Measurements from ENCODE around the gene LYAR.
"Not testable (repeated sequence)": the region's sequence is repeated elsewhere in the genome, so short reads cannot be mapped to it uniquely, and the experiment has no call there.

LYAR gene

DNA sequence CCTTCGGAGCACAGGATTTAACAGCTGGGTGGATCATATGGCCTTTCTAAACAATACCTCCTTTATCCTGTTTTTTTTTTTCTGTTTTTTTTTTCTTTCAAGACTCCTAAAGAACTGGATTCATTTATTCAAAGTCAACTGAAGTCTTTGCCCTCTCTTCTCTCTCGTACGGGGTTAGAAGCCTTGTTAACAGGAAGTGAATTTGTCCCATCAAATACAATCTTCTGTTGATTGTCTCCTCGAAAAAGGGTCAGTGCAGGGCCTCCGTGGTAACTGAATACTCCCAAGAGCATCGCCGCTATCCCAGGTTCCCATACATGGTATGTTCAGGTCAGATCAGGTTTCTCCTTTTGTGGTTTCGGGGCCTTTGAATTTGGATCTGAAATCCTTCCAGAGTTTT, 40.1 kb downstream of the LYAR start:
- no peak overlapping the region for H3K4me3 ChIP-seq
- TF ChIP-seq, protein P1, sequence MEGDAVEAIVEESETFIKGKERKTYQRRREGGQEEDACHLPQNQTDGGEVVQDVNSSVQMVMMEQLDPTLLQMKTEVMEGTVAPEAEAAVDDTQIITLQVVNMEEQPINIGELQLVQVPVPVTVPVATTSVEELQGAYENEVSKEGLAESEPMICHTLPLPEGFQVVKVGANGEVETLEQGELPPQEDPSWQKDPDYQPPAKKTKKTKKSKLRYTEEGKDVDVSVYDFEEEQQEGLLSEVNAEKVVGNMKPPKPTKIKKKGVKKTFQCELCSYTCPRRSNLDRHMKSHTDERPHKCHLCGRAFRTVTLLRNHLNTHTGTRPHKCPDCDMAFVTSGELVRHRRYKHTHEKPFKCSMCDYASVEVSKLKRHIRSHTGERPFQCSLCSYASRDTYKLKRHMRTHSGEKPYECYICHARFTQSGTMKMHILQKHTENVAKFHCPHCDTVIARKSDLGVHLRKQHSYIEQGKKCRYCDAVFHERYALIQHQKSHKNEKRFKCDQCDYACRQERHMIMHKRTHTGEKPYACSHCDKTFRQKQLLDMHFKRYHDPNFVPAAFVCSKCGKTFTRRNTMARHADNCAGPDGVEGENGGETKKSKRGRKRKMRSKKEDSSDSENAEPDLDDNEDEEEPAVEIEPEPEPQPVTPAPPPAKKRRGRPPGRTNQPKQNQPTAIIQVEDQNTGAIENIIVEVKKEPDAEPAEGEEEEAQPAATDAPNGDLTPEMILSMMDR (IDR thresholded peaks at IDR 0.05), result no peak
- no peak overlapping the region for H3K27ac ChIP-seq
- no peak for DNase-seq (ENCODE audit: low spot score)

DNA sequence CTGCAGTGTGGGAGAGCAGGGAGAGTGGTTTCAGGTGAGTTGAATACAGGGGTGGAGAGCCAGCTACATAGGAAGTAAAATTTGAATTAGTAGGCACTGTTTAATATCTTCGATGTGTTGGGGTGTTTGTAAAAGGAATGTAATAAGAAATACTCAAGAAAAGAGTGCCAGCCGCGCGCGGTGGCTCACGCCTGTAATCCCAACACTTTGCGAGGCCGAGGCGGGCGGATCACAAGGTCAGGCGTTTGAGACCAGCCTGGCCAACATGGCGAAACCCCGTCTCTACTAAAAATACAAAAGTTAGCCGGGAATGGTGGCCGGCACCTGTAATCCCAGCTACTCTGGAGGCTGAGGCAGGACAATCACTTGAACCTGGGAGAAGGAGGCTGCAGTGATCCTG, 40.6 kb downstream of the LYAR start:
- DNase-seq (ENCODE audit: low spot score); H3K4me3 ChIP-seq; H3K27ac ChIP-seq: not testable (repeated sequence)

DNA sequence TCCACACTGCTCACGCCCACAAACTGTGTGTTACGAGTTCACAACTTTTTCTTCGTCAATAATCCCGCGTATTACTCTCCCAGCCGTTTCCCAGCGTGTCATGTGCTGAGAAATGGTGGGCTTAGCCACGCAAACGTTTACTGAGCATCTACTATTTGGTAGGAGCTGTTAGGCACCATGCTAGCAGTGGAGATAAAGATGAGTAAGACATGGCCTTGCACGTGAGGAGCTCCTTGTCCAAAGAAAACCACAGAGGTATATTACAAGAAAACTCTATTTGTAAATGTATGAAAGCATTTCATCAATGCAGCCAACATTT, 41.1 kb downstream of the LYAR start:
- DNase-seq (ENCODE audit: low spot score), result no peak
- peak overlapping the region; percentile 94 for H3K4me3 ChIP-seq
- peak overlapping the region; percentile 95 for H3K27ac ChIP-seq
- TF ChIP-seq, protein P1 (IDR thresholded peaks at IDR 0.05), result no peak

DNA sequence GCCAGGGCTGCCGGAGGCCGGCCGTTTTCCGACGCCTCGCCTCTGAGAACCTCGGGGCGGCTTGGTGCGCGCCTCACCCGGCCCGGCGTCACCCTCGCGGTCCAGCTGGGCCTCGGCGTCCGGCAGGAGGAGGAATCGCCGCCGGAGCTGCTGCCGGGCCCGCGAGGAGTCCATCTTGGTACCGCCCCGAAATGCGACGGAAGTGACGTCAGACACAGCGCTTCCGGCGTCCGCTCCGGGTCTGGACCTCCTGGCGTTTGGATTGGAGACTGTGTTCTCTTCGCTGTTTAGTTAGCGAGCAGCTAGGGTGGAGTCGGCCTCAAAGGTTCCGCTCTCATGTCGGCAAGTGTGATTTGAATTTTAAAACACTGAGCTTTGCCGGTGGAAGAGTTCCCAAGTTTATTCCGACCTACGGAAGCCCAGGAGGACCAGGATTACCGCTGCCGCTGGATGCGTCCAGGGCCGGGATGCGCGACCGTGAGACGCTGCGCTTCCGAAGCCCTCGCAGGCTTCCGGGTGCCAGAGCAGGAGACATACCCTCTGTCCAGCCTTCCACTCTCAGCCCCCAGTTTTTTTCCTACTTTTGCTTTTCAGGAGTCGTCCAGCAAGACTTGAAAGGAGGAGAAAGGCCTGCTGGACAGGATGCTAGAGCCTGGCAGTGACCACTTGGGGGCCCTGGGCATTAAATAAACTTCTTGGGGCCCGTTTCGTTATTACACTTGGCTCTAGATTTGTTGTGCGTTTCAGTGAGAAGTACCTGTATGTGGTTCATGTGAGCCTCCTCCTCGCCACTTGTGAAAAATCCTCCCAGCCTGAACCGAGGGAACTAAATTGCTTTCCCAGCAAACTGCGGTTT, 41.7 kb downstream of the LYAR start, which contains the start of gene TMEM128:
Gene TMEM128 (minus strand): TSS at position 195 of the 856 bp plus-strand sequence. CDS start 21 bp downstream, at position 174.
- peak; percentile 95 for DNase-seq (ENCODE audit: low spot score)
- Histone ChIP-seq H3K27ac (peak within 1 kb of the TSS; percentile 95), H3K4me3 (peak within 1 kb of the TSS; percentile 94)
- TF ChIP-seq, protein P1 (IDR thresholded peaks at IDR 0.05), result no peak

DNA sequence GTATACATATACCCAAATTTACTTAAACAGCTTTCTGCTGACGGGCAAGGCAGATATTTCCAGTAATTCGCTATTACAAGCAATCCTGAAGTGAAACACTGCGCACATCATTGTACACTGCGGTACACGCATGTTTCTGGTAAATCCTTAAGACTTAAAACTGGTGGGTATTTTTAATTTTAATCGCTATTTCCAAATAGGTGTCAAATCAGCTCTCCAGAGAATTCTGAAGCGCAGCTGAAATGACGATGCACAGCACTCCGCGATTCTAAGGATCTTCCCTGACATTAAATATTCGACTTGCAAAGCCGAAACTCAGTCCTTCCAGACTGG, 42.3 kb downstream of the LYAR start:
- Histone ChIP-seq H3K27ac (peak overlapping the region; percentile 95), H3K4me3 (peak overlapping the region; percentile 94)
- no peak for DNase-seq (ENCODE audit: low spot score)
- TF ChIP-seq, protein P1 (IDR thresholded peaks at IDR 0.05), result no peak

DNA sequence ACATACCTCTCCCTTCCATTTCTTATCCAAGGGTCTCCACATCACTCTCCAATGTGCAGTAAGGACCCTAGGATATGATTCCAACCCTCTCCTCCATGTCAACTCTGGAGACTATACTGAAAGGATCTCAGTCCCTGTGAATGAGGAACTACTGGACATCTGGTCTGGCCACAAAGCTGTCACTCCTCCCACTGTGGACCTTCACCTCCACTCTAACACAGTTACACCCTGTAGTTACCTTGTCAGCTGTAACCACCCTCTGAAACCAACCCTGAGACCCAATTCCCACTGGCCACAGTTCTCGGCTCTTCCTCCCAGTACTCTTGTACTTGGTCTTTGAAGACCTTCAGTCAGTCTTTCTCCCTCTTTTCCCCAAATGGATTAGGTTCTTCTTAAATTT, 44.8 kb downstream of the LYAR start:
- Histone ChIP-seq H3K27ac (no peak overlapping the region), H3K4me3 (no peak overlapping the region)
- no peak for DNase-seq (ENCODE audit: low spot score)
- TF ChIP-seq, protein P1 (IDR thresholded peaks at IDR 0.05), result no peak

DNA sequence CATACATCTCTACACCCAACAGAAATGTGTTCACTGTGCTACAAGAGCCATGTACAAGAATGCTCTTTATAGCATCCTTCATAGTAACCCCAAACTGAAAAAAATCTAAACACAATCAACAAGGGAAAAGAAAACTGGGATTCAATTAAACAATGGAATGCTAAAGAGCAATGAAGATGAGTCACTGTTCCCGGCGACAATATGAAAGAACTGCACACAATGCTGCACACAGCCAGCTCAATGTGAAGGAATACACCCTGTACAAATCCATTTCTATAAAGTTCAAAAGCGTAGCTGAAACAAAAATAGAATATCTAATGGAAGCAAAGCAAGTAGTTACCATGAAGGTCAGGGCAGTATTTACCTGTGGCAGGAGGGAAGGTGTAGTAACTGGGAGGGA, 50.4 kb downstream of the LYAR start:
- DNase-seq (ENCODE audit: low spot score); H3K27ac ChIP-seq; H3K4me3 ChIP-seq: not testable (repeated sequence)

DNA sequence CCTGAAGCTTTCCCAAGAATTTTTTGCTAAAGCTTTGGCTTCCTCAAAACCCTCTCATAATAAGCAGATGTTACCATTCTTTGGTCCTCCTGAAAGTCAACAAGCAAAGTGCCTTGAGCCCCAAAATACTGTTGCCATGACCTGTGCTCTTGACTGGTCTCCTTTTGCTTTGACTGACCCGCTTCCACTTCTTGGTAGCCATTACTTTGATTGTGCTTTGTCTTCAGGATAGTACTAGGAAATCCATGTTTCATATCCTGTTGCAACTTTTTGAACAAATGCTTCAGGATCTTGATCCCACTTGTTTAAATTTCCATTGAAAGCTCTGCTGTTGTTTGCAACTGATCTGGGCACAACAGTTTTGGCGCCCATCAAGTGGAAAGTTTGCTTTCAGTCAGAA, 56.3 kb downstream of the LYAR start:
- TF ChIP-seq, protein P1 (IDR thresholded peaks at IDR 0.05), result no peak

More for the DNA sequence above, 56.3 kb downstream of the LYAR start:
- H3K4me3 ChIP-seq, result no peak overlapping the region
- no peak overlapping the region for H3K27ac ChIP-seq
- no peak for DNase-seq (ENCODE audit: low spot score)
